ENCODE data around the gene PTBP1. TPM values are rescaled to one million over a fixed set of nuclear protein-coding genes. Genes with fewer than 3 reads are reported as not detected.

The PTBP1 gene
- total and polyA plus RNA-seq, 2 experiments from 2014 or later, result 539 to 632 TPM

DNA sequence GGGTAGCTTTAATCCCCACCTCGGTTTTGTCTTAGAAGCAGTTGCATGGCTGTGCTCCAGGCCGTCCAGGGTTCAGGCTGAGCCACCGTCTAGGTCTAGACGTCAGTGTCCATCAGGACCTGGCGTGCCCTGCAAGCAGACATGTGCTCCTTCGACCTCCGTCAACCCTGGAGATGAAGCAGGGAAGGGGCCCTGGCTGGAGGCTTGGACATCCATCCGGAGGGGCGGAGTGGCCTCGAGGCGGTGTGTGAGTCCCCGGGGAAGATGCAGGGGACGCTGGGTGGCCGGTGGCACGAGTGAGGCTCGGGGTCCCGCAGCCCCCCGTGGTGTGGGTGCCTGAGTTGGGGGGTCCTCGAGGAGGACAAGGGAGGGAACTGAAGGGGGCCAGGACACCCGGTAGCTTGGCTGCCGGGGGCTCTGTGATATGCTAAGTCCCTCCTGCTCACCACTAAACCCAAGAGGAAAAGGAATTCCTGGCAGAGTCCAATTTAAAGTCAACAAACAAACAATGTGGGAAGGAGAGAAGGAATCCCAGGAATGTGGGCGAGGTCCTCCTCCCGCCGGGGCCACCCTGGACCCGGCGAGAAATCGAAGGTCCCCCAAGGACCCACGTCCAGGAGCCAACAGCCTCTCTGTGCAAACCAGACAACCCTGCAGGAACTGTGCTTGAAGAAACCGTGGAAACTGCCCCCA lies 14.9 kb upstream of the PTBP1 start:
- Histone ChIP-seq H3K79me2 (replicated peaks; ENCODE audit: insufficient read depth) (peaks cover 25% of the 10 kb centered on the region), H3F3A (replicated peaks; ENCODE audit: low read depth) (peaks cover 22% of the 10 kb centered on the region; the same call in 1 of the 2 replicates), H3K4me2 (peak overlapping the region; percentile 78), H2AFZ (no peak overlapping the region), H3K9me2 (ENCODE audit: insufficient read depth) (no peaks in the 10 kb centered on the region), H3K4me1 (ENCODE audit: insufficient read depth) (peaks cover 27% of the 10 kb centered on the region), H3K27me3 (ENCODE audit: insufficient read depth) (no peaks in the 10 kb centered on the region), H3K27ac (ENCODE audit: low read depth) (peak overlapping the region; percentile 94), H4K20me1 (replicated peaks; ENCODE audit: insufficient read depth) (no peaks in the 10 kb centered on the region), H3K36me3 (ENCODE audit: insufficient read depth) (no peaks in the 10 kb centered on the region), H3K4me3 (peak overlapping the region; percentile 52)
- DNase-seq (ENCODE audit: low spot score), result peak; percentile 94
- Mint-ChIP-seq H3K9me3 (no peaks in the 10 kb centered on the region), H3K4me3 (peak overlapping the region; percentile 58), H3K27me3 (ENCODE audit: insufficient read depth, low read depth, poor library complexity) (peaks cover 14% of the 10 kb centered on the region), H3K4me1 (peaks cover 20% of the 10 kb centered on the region), H3K36me3 (ENCODE audit: low read depth) (no peaks in the 10 kb centered on the region), H3K27ac (peak overlapping the region; percentile 94)
- TF ChIP-seq, protein P1, sequence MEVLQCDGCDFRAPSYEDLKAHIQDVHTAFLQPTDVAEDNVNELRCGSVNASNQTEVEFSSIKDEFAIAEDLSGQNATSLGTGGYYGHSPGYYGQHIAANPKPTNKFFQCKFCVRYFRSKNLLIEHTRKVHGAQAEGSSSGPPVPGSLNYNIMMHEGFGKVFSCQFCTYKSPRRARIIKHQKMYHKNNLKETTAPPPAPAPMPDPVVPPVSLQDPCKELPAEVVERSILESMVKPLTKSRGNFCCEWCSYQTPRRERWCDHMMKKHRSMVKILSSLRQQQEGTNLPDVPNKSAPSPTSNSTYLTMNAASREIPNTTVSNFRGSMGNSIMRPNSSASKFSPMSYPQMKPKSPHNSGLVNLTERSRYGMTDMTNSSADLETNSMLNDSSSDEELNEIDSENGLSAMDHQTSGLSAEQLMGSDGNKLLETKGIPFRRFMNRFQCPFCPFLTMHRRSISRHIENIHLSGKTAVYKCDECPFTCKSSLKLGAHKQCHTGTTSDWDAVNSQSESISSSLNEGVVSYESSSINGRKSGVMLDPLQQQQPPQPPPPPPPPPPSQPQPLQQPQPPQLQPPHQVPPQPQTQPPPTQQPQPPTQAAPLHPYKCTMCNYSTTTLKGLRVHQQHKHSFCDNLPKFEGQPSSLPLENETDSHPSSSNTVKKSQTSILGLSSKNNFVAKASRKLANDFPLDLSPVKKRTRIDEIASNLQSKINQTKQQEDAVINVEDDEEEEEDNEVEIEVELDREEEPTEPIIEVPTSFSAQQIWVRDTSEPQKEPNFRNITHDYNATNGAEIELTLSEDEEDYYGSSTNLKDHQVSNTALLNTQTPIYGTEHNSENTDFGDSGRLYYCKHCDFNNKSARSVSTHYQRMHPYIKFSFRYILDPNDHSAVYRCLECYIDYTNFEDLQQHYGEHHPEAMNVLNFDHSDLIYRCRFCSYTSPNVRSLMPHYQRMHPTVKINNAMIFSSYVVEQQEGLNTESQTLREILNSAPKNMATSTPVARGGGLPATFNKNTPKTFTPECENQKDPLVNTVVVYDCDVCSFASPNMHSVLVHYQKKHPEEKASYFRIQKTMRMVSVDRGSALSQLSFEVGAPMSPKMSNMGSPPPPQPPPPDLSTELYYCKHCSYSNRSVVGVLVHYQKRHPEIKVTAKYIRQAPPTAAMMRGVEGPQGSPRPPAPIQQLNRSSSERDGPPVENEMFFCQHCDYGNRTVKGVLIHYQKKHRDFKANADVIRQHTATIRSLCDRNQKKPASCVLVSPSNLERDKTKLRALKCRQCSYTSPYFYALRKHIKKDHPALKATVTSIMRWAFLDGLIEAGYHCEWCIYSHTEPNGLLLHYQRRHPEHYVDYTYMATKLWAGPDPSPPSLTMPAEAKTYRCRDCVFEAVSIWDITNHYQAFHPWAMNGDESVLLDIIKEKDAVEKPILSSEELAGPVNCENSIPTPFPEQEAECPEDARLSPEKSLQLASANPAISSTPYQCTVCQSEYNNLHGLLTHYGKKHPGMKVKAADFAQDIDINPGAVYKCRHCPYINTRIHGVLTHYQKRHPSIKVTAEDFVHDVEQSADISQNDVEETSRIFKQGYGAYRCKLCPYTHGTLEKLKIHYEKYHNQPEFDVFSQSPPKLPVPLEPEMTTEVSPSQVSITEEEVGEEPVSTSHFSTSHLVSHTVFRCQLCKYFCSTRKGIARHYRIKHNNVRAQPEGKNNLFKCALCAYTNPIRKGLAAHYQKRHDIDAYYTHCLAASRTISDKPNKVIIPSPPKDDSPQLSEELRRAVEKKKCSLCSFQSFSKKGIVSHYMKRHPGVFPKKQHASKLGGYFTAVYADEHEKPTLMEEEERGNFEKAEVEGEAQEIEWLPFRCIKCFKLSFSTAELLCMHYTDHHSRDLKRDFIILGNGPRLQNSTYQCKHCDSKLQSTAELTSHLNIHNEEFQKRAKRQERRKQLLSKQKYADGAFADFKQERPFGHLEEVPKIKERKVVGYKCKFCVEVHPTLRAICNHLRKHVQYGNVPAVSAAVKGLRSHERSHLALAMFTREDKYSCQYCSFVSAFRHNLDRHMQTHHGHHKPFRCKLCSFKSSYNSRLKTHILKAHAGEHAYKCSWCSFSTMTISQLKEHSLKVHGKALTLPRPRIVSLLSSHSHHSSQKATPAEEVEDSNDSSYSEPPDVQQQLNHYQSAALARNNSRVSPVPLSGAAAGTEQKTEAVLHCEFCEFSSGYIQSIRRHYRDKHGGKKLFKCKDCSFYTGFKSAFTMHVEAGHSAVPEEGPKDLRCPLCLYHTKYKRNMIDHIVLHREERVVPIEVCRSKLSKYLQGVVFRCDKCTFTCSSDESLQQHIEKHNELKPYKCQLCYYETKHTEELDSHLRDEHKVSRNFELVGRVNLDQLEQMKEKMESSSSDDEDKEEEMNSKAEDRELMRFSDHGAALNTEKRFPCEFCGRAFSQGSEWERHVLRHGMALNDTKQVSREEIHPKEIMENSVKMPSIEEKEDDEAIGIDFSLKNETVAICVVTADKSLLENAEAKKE (CRISPR knock-in tag; IDR thresholded peaks at IDR 0.05), result peak; percentile 55; the same call in 1 of the 2 replicates
- no peak for TF ChIP-seq CREB1 (CRISPR knock-in tag; IDR thresholded peaks at IDR 0.05; ENCODE audit: low read depth)
- ATAC-seq, result peak; percentile 92

DNA sequence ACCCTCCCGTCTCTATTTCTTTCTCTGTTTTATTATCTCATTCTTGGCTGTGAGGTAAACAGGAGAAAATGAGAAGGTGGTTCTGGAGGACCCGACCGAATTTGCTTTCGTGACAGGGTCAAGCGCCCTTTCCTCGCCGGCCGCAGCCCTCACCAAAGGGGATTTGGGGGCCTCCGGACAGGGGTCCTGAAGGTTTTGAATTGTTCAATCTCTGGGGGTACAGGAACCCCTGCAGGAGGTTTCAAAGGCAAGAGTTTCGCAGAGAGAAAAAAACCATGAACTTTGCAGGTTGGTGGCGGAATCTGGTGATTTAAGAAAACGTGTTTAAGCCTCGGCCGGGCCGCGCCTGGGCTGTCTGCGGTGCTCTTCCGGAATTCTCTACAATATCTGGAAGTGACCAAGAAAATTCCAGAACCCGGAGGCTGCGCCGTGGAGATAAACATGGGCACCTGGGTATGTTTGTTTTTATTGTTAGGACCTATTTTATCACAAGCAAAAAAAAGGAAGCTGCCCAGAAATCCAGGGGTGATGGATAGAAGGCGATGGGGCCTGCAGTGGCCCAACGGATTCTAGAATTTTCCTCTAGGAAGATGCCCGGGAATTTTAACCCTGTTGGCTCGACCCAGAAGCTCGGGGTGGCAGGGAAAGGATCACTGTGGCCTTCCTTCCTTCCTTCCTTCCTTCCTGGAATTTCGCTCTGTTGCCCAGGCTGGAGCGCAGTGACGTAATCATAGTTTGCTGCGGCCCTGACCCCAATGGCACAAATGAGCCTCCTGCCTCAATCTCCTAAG lies 14.2 kb upstream of the PTBP1 start:
- no peaks in the 10 kb centered on the region for H3K27me3 ChIP-seq (ENCODE audit: insufficient read depth)
- H3K9me3 Mint-ChIP-seq, result no peaks in the 10 kb centered on the region
- H3K36me3 ChIP-seq (ENCODE audit: insufficient read depth), result no peaks in the 10 kb centered on the region
- peak overlapping the region; percentile 94 for H3K27ac ChIP-seq (ENCODE audit: low read depth)
- peaks cover 14% of the 10 kb centered on the region for H3K27me3 Mint-ChIP-seq (ENCODE audit: insufficient read depth, low read depth, poor library complexity)
- H3K79me2 ChIP-seq (replicated peaks; ENCODE audit: insufficient read depth), result peaks cover 25% of the 10 kb centered on the region
- no peaks in the 10 kb centered on the region for H4K20me1 ChIP-seq (replicated peaks; ENCODE audit: insufficient read depth)
- ATAC-seq, result peak; percentile 8
- peaks cover 27% of the 10 kb centered on the region for H3K4me1 ChIP-seq (ENCODE audit: insufficient read depth)
- H3K4me3 ChIP-seq, result peak overlapping the region; percentile 52
- H3K27ac Mint-ChIP-seq, result peak overlapping the region; percentile 94
- H3F3A ChIP-seq (replicated peaks; ENCODE audit: low read depth), result peaks cover 22% of the 10 kb centered on the region; the same call in 1 of the 2 replicates
- H3K4me1 Mint-ChIP-seq, result peaks cover 20% of the 10 kb centered on the region
- H3K4me2 ChIP-seq, result peak overlapping the region; percentile 78
- H3K36me3 Mint-ChIP-seq (ENCODE audit: low read depth), result no peaks in the 10 kb centered on the region
- peak overlapping the region; percentile 58 for H3K4me3 Mint-ChIP-seq
- peak; percentile 53 for DNase-seq (ENCODE audit: low spot score)
- peak overlapping the region; percentile 18; the same call in 1 of the 2 replicates for H2AFZ ChIP-seq
- H3K9me2 ChIP-seq (ENCODE audit: insufficient read depth), result no peaks in the 10 kb centered on the region
- TF ChIP-seq, protein P2, sequence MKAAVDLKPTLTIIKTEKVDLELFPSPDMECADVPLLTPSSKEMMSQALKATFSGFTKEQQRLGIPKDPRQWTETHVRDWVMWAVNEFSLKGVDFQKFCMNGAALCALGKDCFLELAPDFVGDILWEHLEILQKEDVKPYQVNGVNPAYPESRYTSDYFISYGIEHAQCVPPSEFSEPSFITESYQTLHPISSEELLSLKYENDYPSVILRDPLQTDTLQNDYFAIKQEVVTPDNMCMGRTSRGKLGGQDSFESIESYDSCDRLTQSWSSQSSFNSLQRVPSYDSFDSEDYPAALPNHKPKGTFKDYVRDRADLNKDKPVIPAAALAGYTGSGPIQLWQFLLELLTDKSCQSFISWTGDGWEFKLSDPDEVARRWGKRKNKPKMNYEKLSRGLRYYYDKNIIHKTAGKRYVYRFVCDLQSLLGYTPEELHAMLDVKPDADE (IDR thresholded peaks at IDR 0.05), result no peak
- no peak for TF ChIP-seq STAT1 (IDR thresholded peaks at IDR 0.05; ENCODE audit: unreplicated experiment)
